HG03460 (cell line): ENCODE data around the gene CHST6.
"Not testable (repeated sequence)": the region's sequence is repeated elsewhere in the genome, so short reads cannot be mapped to it uniquely, and the experiment has no call there.

Experiments used
- ATAC-seq: cut with Tn5 transposase; IDR thresholded peaks from one replicate; pipeline ENCODE4 v1.9.1; 2021; ENCODE audit not compliant: unreplicated experiment

The CHST6 gene

DNA sequence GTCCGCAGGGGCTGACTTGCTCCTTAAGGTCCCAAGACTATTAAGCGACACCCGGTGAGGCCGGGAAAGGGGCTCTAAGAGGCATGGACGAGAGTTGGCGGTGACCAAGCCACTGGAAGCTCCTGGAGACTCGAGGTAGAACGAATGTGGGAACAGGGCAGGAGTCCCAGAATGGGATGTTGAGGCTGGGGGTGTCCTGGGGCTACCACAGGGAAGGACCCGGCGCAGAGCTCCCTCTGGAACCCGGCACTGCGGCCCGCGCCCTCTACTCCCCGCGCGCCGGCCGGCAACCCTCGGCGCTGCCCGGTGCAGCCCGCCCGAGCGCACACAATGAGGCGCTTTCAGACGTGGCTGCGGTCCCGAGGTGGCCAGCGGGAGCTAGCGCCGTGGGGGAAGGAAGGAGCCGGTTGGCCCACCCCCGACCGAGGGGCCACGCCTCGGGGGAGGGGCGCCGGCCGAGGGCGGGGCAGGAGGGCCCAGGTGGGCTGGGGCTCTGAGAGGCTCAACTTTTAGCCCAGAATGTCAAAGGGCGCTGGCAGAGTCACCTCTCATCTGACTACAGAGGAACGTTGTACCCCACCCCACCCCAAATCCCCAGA is at the start of gene CHST6:
Gene CHST6 (minus strand): TSS at position 366 of the 599 bp plus-strand sequence. CDS start 15,613 bp downstream, outside the sequence.
- no peak for ATAC-seq

DNA sequence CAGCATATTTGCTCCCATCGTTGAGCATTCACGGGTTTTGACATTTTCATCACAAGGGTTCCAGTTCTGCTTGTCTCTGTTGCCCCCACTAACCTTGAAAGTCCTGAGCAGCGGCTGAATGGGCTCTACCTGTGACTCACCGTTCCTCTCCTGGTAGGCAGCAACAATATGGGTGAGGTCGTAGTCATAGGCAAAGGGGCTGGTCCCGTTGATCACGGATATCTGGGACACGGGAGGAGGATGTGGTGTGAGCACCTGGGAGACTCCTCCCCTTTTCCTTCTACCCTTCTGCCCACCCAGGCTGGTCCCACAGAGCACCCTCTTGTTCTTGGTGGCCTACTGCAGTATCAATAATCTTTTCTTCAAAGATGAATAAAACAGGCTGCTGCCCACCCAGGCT is 47.2 kb upstream of the CHST6 start:
- ATAC-seq: not testable (repeated sequence)

DNA sequence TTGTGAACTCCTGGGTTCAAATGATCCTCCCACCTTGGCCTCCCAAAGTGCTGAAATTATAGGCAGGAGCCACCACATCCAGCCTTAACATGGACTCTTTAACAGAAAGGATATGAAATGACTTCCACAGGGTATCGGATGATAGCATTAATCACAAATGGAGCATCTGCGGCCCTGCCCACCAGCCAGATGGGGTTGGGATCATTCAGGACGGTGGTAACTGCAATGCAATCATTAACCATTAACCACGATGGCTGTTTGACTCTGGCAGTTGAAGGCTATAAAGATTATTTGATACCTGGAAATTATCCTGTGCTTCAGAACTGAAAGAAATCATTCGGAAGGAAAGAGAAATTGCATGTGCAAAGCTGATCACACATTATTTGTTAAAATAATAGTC is 46.0 kb upstream of the CHST6 start:
- no peak for ATAC-seq

DNA sequence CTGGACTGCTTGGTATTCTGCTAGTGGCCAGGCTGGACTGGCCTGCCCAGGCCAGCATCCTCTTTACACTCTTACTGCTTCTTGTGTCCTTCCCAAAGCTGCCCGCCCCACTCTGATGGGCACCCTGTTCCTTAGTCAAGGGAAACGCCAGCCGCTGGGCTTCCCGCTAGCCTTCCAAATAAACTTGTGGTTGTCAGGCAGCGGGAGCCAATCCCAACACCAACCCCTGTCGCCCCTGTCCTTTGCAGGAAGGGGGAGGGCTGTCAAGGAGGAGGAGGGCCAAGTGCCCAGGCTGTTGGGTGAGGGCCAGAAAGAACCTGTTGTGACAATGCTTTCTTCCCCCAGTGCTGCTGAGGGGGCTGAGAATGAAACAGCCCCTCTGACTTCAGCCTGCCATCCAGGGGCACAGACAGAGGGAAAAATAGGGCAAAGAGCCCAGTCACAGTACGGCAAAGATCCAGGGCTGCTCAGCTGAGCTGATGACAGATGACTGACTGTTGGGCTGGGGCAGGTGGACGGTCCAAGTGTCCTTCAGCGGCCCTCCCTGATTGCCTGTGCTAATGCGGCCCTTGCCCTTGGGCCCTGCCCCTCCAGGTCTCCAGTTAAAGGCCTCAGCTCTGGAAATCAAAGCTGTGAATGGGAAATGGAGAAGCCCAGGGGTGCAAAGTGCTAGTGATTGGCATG is 43.8 kb upstream of the CHST6 start:
- ATAC-seq: not testable (repeated sequence)

- ATAC-seq: no peak
These were observed 42.5 kb upstream of the CHST6 start for GRCh38 chr16:75537776-75538175.

DNA sequence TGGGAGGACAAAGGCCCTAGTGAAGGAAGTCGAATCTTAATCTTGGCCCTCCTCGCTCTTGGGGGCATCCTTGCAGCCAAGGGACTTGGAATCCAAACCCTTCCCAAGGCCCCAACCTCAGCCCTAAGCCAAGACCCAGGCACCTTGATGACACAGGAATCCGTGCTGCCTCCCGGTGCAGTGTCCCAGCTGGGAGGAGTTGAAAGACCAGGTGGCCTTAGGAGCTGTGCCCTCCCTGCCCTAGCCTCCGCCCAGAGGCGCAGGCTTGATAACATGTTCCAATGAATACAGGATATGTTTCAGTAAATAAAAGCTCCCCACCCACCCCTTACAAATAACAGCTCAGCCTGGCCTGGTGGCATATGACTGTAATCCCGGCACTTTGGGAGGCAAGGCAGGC is 40.7 kb upstream of the CHST6 start, which contains the start of gene CHST5:
Gene CHST5 (minus strand): TSS at position 208 of the 400 bp plus-strand sequence. CDS start 5,724 bp downstream, outside the sequence.
- no peak for ATAC-seq

DNA sequence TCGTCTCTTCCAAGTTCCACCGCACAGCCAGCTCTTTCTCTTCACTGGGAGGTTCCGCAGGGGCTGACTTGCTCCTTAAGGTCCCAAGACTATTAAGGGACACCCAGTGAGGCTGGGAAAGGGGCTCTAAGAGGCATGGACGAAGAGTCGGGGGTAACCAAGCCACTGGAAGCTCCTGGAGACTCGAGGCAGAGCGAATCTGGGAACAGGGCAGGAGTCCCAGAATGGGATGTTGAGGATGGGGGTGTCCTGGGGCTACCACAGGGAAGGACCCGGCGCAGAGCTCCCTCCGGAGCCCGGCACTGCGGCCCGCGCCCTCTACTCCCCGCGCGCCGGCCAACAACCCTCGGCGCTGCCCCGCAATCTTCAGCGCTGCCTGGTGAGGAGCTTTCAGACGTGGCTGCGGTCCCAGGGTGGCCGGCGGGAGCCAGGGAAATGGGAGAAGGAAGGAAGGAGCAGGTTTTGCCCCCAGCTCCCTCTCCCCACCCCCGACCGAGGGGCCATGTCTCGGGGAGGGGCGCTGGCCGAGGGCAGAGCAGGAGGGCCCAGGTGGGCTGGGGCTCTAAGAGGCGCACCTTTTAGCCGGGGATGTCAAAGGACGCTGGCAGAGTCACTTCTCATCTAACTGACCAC is 40.1 kb upstream of the CHST6 start:
- ATAC-seq: no peak

GRCh38 chr16:75534560-75535205 is 39.4 kb upstream of the CHST6 start:
- no peak for ATAC-seq

DNA sequence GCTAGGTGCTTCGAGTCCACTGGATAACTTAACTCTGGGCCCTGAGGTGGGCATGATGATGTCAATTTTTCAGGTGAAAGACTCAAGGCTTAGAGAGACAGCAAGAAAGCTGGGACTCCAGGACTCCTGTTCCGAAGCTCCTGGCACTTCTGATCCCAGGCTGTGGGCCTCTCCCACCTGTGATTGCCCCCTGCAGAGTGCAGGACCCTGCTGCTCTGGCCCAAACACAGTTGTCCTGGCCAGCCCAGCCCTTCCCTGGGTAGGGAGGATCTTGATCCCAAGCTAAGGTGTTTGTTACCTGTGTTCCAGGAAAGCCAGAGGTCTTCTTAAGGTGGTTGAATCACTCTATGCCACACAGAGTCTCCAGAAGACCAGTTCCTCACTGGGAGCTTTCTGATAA is 37.5 kb upstream of the CHST6 start:
- ATAC-seq: no peak

DNA sequence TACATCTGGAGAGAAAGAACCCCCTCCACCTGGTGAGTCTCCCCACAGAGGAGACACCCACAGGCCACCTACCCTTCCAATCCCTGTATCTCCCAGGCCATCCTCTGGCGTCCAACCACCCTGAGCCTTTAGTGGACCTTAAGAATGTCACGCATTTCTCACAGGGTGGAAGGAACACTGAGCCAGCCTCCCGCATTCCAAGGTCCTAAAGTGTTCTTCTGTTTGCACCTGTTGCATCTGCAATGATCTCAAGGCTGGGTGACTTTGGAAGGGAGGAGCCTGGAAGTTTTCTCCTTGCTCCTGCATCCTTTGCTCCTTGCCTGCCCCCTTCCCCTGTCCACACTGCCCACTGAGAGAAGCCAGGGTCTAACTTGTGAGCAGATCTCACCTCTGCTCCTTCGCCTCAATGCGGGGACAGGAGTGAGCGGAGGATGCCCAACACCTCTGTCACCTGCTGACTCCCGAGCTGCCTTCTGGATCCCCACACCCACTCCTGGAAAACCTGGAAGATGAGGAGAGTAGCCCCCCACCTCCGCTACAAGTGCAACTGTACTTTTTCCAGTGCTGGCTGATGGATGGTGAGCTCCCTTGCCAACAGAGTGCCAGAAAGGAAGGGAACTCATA is 37.0 kb upstream of the CHST6 start:
- no peak for ATAC-seq

DNA sequence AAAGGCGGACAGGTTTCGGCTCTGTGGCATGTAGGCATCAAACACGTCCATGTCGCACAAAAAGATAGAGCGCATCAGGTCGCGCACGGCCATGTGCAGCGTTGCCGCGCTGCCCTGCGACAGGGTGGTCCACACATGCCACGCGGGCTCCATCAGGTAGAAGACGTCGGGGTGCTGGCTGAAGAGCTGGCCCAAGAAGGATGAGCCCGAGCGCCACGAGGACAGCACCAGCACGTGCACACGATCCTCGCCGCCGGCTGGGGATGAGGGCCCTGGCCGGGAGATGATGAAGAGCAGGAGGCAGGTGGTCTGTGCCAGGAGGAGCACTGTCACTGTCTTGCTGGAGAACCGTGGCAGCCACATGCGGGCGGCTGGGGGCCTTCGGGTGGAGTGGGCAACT is 34.7 kb upstream of the CHST6 start:
- ATAC-seq: no peak

DNA sequence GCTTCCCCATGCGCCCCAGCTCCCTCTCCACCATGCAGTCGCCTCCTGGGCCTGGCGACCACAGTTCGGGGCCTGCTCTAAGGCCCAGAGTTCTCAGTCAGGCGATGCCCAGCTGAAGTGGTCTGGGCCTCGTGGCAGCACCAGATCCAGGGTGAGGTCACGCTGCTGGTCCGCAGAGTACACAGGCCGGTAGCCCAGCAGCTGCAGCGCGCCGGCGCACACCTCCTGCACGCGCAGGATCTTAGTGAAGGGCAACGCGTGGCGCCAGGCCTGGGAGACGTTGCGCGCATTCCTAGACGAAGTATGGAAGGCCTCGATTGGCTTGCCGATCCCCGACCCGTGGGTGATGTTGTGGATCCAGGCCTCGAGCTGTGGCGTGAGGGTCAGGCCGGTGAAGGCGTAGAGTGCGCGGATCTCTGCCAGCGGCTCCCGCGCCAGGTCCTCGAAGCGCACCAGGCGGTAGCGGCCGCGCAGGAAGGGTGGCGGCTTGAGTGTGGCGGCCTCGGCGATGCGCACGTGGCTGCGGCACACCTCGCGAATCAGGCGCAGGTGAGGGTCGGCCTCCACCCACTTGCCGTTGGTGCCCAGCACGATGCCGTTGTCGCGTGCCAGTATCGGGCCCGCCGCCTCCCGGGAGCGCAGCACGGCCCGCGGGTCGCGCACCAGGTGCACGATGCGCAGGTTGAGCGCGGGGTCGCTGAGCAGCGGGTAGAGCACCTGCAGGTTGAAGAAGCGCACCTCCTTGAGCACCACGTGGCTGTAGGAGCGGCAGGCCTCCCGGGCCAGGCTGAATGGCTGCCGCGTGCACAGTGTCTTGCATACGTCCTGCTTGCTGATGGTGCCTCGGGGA is 34.0 kb upstream of the CHST6 start:
- ATAC-seq: no peak

GRCh38 chr16:75527825-75528299 is 32.6 kb upstream of the CHST6 start:
- ATAC-seq: no peak

DNA sequence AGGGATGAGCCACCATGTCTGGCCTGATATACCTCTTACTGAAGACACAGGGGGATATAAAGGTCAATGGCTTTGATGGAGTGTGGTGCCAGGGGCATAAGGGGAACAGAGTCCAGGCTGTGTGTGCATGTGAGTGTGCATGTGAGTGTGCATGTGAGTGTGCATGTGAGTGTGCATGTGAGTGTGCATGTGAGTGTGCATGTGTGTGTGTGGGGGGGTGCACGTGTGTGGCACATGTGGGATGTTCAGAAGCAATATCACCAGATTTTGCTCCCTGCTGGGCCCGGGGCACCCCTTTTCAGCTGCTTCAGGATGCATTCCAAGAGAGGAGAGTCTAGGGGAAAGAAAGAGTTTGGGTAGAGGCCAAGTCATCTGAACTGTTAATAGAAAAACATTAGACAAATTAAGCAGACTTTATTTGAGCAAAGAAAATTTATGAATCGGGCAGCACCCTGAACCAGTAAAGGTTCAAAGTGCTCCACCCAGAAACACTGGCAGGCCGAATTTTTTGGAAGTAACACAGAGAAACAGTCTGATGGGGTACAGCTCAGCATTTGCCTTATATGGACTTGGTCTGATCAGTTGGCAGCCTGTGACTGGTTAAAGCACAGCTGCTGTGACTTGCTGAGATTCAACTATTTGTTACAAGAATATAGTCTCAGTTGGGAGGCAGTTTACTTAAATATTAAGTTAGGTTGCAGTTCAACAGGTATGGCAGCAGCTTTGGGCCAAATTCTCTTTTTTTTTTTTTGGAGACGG is 31.0 kb upstream of the CHST6 start:
- ATAC-seq: no peak

- ATAC-seq: no peak
These were observed 23.9 kb upstream of the CHST6 start for GRCh38 chr16:75519175-75519574.

GRCh38 chr16:75516189-75516966 is 21.1 kb upstream of the CHST6 start:
- ATAC-seq: peak; percentile 26

GRCh38 chr16:75514296-75514695 is 19.1 kb upstream of the CHST6 start:
- no peak for ATAC-seq

- no peak for ATAC-seq
These were observed 11.3 kb upstream of the CHST6 start for GRCh38 chr16:75506574-75506973.

GRCh38 chr16:75506107-75506506 is 10.9 kb upstream of the CHST6 start:
- no peak for ATAC-seq
